ENCODE results near the gene TMOD4.

TMOD4 gene

GRCh38 chr1:151146412-151147131 is 29.2 kb downstream of the TMOD4 start, which contains the start of gene SEMA6C:
Gene SEMA6C (minus strand): TSS chr1:151146631. CDS start chr1:151142621, 4,010 bp downstream.
- no peak for TF ChIP-seq CTCF (IDR thresholded peaks at IDR 0.05; ENCODE audit: borderline replicate concordance, insufficient read depth, low read depth, low read length)

GRCh38 chr1:151146072-151146411 is 29.7 kb downstream of the TMOD4 start:
- H3K4me3 ChIP-seq (ENCODE audit: low read depth, low read length) = peak overlapping the region; percentile 60
- no peak for TF ChIP-seq CTCF (IDR thresholded peaks at IDR 0.05; ENCODE audit: borderline replicate concordance, insufficient read depth, low read depth, low read length)

More at GRCh38 chr1:151146412-151147131, 29.2 kb downstream of the TMOD4 start, which contains the start of gene SEMA6C:
- peak within 1 kb of the TSS; percentile 60 for H3K4me3 ChIP-seq (ENCODE audit: low read depth, low read length)

- peak overlapping the region; percentile 60 for H3K4me3 ChIP-seq (ENCODE audit: low read depth, low read length)
- no peak for TF ChIP-seq CTCF (IDR thresholded peaks at IDR 0.05; ENCODE audit: borderline replicate concordance, insufficient read depth, low read depth, low read length)
Observed at GRCh38 chr1:151145304-151146071, 30.3 kb downstream of the TMOD4 start.

GRCh38 chr1:151144474-151145303 is 31.1 kb downstream of the TMOD4 start:
- TF ChIP-seq CTCF (IDR thresholded peaks at IDR 0.05; ENCODE audit: borderline replicate concordance, insufficient read depth, low read depth, low read length) = no peak
- H3K4me3 ChIP-seq (ENCODE audit: low read depth, low read length) = no peak overlapping the region

GRCh38 chr1:151143986-151144385 is 31.8 kb downstream of the TMOD4 start:
- H3K4me3 ChIP-seq (ENCODE audit: low read depth, low read length) = no peak overlapping the region
- no peak for TF ChIP-seq CTCF (IDR thresholded peaks at IDR 0.05; ENCODE audit: borderline replicate concordance, insufficient read depth, low read depth, low read length)

GRCh38 chr1:151143057-151143435 is 32.7 kb downstream of the TMOD4 start:
- H3K4me3 ChIP-seq (ENCODE audit: low read depth, low read length) = no peak overlapping the region
- no peak for TF ChIP-seq CTCF (IDR thresholded peaks at IDR 0.05; ENCODE audit: borderline replicate concordance, insufficient read depth, low read depth, low read length)

Measured in GM12875 (cell line).